ENCODE measurements around the gene SLC13A5. TPM values are rescaled to one million over a fixed set of nuclear protein-coding genes. Genes with fewer than 3 reads are reported as not detected.

SLC13A5 gene
- polyA plus RNA-seq, 1 of the 3 experiments (the other 2 are of a cell fraction), result not detected

DNA sequence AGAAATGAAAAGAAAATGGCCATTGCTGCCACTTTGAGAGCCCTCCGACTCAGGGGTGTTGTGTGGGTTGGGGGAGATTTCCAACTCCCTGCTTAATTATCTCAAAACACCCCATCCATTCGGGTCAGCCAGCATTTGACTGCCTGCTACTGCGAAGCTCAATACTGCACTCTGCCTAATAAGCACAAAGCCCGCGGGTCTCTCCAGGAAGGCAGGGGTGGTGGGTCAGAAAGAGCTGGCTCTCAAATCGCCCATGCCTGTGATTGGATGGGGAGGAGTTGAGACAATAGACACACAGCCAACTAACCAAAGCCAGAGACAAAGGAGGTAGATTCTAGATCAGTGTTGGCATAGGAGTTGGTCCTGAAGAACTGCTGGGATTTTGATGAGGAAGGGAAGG lies 40.4 kb upstream of the SLC13A5 start:
- no peaks in the 10 kb centered on the region for H3K79me2 ChIP-seq (ENCODE audit: insufficient read depth)
- no peaks in the 10 kb centered on the region for H4K20me1 ChIP-seq (ENCODE audit: insufficient read depth)
- no peak for DNase-seq
- peak overlapping the region; percentile 62; the same call in 1 of the 2 replicates for H3K9ac ChIP-seq
- peak overlapping the region in 1 of 2 experiments; percentile 92; a peak in 2 of 4 replicates for H3K27ac ChIP-seq (ENCODE audit: low read depth in 2 of 2, low read length in 1 of 2)
- no peaks in the 10 kb centered on the region for H3K27me3 ChIP-seq (ENCODE audit: insufficient read depth)
- peaks cover 4 to 13% of the 10 kb centered on the region in 2 experiments; a peak in 3 of 4 replicates for H3K4me1 ChIP-seq (ENCODE audit: control insufficient read depth in 1 of 2, insufficient read depth in 2 of 2, low read depth in 1 of 2, low read length in 1 of 2)
- ChIA-PET CTCF (no interaction called here), POLR2A (no interaction called here)
- no peaks in the 10 kb centered on the region for H3K9me3 ChIP-seq
- TF ChIP-seq, protein P1, sequence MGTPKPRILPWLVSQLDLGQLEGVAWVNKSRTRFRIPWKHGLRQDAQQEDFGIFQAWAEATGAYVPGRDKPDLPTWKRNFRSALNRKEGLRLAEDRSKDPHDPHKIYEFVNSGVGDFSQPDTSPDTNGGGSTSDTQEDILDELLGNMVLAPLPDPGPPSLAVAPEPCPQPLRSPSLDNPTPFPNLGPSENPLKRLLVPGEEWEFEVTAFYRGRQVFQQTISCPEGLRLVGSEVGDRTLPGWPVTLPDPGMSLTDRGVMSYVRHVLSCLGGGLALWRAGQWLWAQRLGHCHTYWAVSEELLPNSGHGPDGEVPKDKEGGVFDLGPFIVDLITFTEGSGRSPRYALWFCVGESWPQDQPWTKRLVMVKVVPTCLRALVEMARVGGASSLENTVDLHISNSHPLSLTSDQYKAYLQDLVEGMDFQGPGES (IDR thresholded peaks at IDR 0.05; ENCODE audit: low read depth, low read length), result no peak
- TF ChIP-seq EZH2phosphoT487 (IDR thresholded peaks at IDR 0.05; ENCODE audit: borderline replicate concordance, low read depth) (no peak), SMC3 (IDR thresholded peaks at IDR 0.05; ENCODE audit: low read depth, low read length) (no peak), RAD21 (IDR thresholded peaks at IDR 0.05; ENCODE audit: low read length) (no peak), NFIC (IDR thresholded peaks at IDR 0.05; ENCODE audit: borderline replicate concordance) (no peak), CHD2 (IDR thresholded peaks at IDR 0.05; ENCODE audit: low read length, partially characterized antibody) (no peak), GABPA (IDR thresholded peaks at IDR 0.05; ENCODE audit: low read depth) (no peak), NRF1 (IDR thresholded peaks at IDR 0.05; ENCODE audit: low read depth, low read length) (no peak), USF2 (IDR thresholded peaks at IDR 0.05; ENCODE audit: borderline replicate concordance, low read depth, low read length) (no peak), JUND (IDR thresholded peaks at IDR 0.05) (no peak), ELF1 (IDR thresholded peaks at IDR 0.05) (no peak), TAF1 (IDR thresholded peaks at IDR 0.05; ENCODE audit: borderline replicate concordance, low read depth, low read length) (no peak), MEF2A (IDR thresholded peaks at IDR 0.05; ENCODE audit: borderline replicate concordance, low read depth) (no peak)
- no peaks in the 10 kb centered on the region for H3K9me2 ChIP-seq
- H3K4me3 ChIP-seq (ENCODE audit: low read depth in 2 of 2, low read length in 1 of 2), result no peak overlapping the region
- 0 out of 2 replicates have a peak overlapping the region, but pooled peaks have one; percentile 60 for H2AFZ ChIP-seq (ENCODE audit: low read depth)
- no peak overlapping the region for H3K4me2 ChIP-seq
- no peaks in the 10 kb centered on the region for H3K36me3 ChIP-seq (replicated peaks in 1 of 2; ENCODE audit: control insufficient read depth in 1 of 2, insufficient read depth in 2 of 2, low read length in 1 of 2)
- WGBS (ENCODE audit: low lambda C conversion rate), result 72% methylated on average over 6 of the region's 6 CpGs
- H3F3A ChIP-seq (replicated peaks; ENCODE audit: insufficient read depth), result peaks cover 12% of the 10 kb centered on the region

GRCh38 chr17:6753006-6753445 lies 39.9 kb upstream of the SLC13A5 start:
- ChIA-PET CTCF (no interaction called here), POLR2A (no interaction called here)
- DNase-seq, result no peak

More at GRCh38 chr17:6753006-6753445, 39.9 kb upstream of the SLC13A5 start:
- Histone ChIP-seq H3K9ac (peak overlapping the region; percentile 62), H3K9me2 (no peaks in the 10 kb centered on the region), H3F3A (replicated peaks; ENCODE audit: insufficient read depth) (peaks cover 12% of the 10 kb centered on the region), H2AFZ (ENCODE audit: low read depth) (peak overlapping the region; percentile 88), H3K4me3 (ENCODE audit: low read depth in 2 of 2, low read length in 1 of 2) (no peak overlapping the region), H4K20me1 (ENCODE audit: insufficient read depth) (no peaks in the 10 kb centered on the region), H3K36me3 (replicated peaks in 1 of 2; ENCODE audit: control insufficient read depth in 1 of 2, insufficient read depth in 2 of 2, low read length in 1 of 2) (no peaks in the 10 kb centered on the region), H3K79me2 (ENCODE audit: insufficient read depth) (no peaks in the 10 kb centered on the region), H3K4me2 (peak overlapping the region; percentile 47), H3K9me3 (no peaks in the 10 kb centered on the region), H3K4me1 (ENCODE audit: control insufficient read depth in 1 of 2, insufficient read depth in 2 of 2, low read depth in 1 of 2, low read length in 1 of 2) (peaks cover 4 to 13% of the 10 kb centered on the region in 2 experiments; a peak in 3 of 4 replicates), H3K27ac (ENCODE audit: low read depth in 2 of 2, low read length in 1 of 2) (peak overlapping the region in 1 of 2 experiments; percentile 92; a peak in 2 of 4 replicates), H3K27me3 (ENCODE audit: insufficient read depth) (no peaks in the 10 kb centered on the region)
- 42% methylated on average over 9 of the region's 9 CpGs for WGBS (ENCODE audit: low lambda C conversion rate)
- TF ChIP-seq NFIC (IDR thresholded peaks at IDR 0.05; ENCODE audit: borderline replicate concordance) (peak; percentile 78), TAF1 (IDR thresholded peaks at IDR 0.05; ENCODE audit: borderline replicate concordance, low read depth, low read length) (no peak), TCF12 (IDR thresholded peaks at IDR 0.05) (peak; percentile 22; the same call in 1 of the 2 replicates)

Measured in SK-N-SH (cell line).